Ishikawa (cell line): Measurements from ENCODE around the gene RNF224.
A peak's percentile ranks its signal among the peaks of the same experiment; 100 is the strongest.

Source experiments
- CEBPB ChIP-seq: IDR thresholded peaks from 2 replicates; pipeline ENCODE4 v1.6.1; 2012
- CREB1 ChIP-seq: IDR thresholded peaks from 2 replicates; pipeline ENCODE4 v1.6.1; 2012; ENCODE audit warnings: low read depth
- EP300 ChIP-seq: IDR thresholded peaks from 2 replicates; pipeline ENCODE4 v1.6.1; 2012; ENCODE audit warnings: borderline replicate concordance
- FOXM1 ChIP-seq: IDR thresholded peaks from 2 replicates; pipeline ENCODE4 v1.6.1; 2012; ENCODE audit warnings: low read depth, borderline replicate concordance
- MAX ChIP-seq: IDR thresholded peaks from 2 replicates; pipeline ENCODE4 v1.6.1; 2012
- NFIC ChIP-seq: IDR thresholded peaks from 2 replicates; pipeline ENCODE4 v1.6.1; 2012
- RAD21 ChIP-seq: IDR thresholded peaks from 2 replicates; pipeline ENCODE4 v1.6.1; 2012; ENCODE audit warnings: low read depth
- REST ChIP-seq: IDR thresholded peaks from 2 replicates; pipeline ENCODE4 v1.6.1; 2012; ENCODE audit warnings: low read depth, mild to moderate bottlenecking
- TAF1 ChIP-seq: IDR thresholded peaks from 2 replicates; pipeline ENCODE4 v1.6.1; 2012; ENCODE audit warnings: low read depth, mild to moderate bottlenecking
- TEAD4 ChIP-seq: IDR thresholded peaks from 2 replicates; pipeline ENCODE4 v1.6.1; 2012

- TF ChIP-seq RAD21 (peak; percentile 86), REST (no peak), MAX (peak; percentile 28; the same call in 1 of the 2 replicates), CEBPB (no peak), EP300 (no peak), CREB1 (no peak), TAF1 (no peak; the same call in 1 of the 2 replicates), NFIC (no peak), TEAD4 (peak; percentile 32; the same call in 1 of the 2 replicates), FOXM1 (0 out of 2 replicates have a peak, but pooled peaks have one; percentile 9)
These were observed 9.1 kb downstream of the RNF224 start for GRCh38 chr9:137236238-137236935.
